GM12892 (cell line): ENCODE data around the gene CLN3.

Experiments used
- POLR2A ChIP-seq: IDR thresholded peaks from 2 replicates; pipeline ENCODE4 v1.6.1; 2011; ENCODE audit warnings: low read depth, low read length, control low read depth
- POLR2AphosphoS5 ChIP-seq: IDR thresholded peaks from 2 replicates; pipeline ENCODE4 v1.6.1; 2011; ENCODE audit warnings: low read depth, low read length, control low read depth

GRCh38 chr16:28538733-28539596 lies 47.1 kb upstream of the CLN3 start, which contains the start of gene NUPR1:
- TF ChIP-seq POLR2AphosphoS5 (no peak), POLR2A (no peak)
